ENCODE data around the gene ADRM1. TPM values are rescaled to one million over a fixed set of nuclear protein-coding genes. Genes with fewer than 3 reads are reported as not detected.

ADRM1 gene
- total RNA-seq, 4 donors from 2014 or later, result 143 to 198 (median 167) TPM

DNA sequence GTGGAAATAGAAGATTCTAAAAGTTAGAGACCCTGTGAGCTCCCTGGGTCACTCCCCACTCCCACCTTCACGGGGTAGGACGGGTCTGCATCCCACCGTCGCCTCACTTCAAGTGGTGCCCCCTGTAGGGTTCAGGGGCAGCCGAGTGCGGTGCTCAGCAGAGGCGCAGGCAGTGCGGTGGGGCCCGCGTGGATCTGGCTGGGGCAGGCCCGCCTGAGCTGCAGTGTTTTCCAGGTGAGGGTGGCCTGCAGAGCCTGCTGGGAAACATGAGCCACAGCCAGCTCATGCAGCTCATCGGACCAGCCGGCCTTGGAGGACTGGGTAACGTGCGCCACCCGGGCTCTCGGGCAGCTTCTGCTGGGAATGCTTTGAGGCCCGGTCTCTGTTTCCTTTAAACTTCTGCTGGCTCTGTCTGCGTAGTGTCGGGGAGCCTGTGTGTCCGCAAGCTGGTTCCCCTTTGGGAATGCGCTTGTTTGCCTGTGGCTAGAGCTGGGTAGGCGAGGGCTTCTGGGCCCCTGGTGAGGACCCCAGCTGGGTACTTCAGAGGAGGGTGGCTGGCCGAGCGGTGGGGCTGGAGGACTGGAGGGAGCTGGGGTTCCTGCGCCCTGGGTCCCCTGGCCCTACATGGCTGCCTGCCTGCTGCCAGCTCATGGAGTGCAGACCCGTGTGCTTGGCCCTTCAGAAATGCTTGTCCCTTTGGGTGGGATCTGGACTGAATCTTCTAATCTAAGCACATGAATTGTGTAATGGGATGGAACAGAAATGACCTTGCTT, 3.8 kb downstream of the ADRM1 start:
- H3K4me3 ChIP-seq (ENCODE audit: low read depth, poor library complexity, severe bottlenecking), result no peak overlapping the region
- DNase-seq (ENCODE audit: low spot score in 2 of 2), result no peak
- TF ChIP-seq, protein P1, sequence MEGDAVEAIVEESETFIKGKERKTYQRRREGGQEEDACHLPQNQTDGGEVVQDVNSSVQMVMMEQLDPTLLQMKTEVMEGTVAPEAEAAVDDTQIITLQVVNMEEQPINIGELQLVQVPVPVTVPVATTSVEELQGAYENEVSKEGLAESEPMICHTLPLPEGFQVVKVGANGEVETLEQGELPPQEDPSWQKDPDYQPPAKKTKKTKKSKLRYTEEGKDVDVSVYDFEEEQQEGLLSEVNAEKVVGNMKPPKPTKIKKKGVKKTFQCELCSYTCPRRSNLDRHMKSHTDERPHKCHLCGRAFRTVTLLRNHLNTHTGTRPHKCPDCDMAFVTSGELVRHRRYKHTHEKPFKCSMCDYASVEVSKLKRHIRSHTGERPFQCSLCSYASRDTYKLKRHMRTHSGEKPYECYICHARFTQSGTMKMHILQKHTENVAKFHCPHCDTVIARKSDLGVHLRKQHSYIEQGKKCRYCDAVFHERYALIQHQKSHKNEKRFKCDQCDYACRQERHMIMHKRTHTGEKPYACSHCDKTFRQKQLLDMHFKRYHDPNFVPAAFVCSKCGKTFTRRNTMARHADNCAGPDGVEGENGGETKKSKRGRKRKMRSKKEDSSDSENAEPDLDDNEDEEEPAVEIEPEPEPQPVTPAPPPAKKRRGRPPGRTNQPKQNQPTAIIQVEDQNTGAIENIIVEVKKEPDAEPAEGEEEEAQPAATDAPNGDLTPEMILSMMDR (IDR thresholded peaks at IDR 0.05), result no peak
- TF ChIP-seq POLR2A (IDR thresholded peaks at IDR 0.05), result no peak
- intact Hi-C loops (cut with DNase I; ENCODE audit: low total_unique reads), result loop anchor here (10.0 kb wide), 1 partner anchor 508 kb away; the partner anchor contains the start of gene COL9A3
- 60 to 77% methylated on average over 25 to 27 of the region's 27 CpGs for WGBS, 2 donors

DNA sequence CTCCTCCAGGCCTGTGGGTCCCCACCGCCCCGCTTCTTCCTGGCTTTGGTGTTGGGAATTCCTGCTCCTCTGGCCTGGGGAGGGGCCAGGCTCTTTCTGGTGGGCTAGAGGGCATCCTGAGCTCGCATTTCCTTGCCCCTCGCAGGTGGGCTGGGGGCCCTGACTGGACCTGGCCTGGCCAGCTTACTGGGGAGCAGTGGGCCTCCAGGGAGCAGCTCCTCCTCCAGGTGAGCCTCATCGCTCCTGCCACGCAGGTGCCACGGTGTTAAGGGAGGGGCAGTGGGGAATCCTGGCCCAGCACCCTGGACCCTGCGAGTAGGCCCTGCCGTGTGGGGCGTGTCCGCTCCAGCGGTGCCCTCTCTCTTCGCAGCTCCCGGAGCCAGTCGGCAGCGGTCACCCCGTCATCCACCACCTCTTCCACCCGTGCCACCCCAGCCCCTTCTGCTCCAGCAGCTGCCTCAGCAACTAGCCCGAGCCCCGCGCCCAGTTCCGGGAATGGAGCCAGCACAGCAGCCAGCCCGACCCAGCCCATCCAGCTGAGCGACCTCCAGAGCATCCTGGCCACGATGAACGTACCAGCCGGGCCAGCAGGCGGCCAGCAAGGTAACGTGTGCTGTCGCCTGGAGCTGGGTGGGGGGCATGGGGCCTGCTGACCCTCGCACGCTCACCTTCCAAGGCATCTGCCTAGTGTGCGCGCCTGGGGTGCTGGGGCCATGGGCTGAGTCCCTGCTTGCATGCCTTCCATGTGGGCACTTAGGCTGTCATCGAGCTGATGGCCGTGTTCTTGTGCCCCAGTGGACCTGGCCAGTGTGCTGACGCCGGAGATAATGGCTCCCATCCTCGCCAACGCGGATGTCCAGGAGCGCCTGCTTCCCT, 4.7 kb downstream of the ADRM1 start:
- intact Hi-C loops (cut with DNase I; ENCODE audit: low total_unique reads), result loop anchor here (10.0 kb wide), 1 partner anchor 507 kb away; the partner anchor contains the start of gene COL9A3

DNA sequence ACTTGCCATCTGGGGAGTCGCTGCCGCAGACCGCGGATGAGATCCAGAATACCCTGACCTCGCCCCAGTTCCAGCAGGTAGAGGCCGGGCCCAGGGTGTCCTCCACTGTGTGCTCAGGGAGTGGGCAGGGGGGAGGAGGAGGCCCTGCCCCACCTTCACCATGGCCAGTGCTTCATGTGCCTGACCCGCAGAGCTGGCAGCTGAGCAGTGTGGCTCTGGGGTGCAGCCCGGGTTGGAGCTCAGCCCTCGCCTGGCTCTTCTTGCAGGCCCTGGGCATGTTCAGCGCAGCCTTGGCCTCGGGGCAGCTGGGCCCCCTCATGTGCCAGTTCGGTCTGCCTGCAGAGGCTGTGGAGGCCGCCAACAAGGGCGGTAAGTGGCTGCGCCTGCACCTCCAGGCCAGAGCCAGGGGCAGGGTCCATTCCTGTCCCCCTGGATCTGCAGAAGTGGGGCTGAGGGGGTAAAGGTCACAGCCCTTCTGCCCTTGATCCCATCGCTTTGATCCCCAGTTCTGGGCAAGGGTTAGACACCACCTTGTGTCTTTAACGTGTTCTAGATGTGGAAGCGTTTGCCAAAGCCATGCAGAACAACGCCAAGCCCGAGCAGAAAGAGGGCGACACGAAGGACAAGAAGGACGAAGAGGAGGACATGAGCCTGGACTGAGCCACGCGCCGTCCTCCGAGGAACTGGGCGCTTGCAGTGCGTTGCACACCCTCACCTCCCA, 5.5 kb downstream of the ADRM1 start:
- TF ChIP-seq, protein P1 (IDR thresholded peaks at IDR 0.05), result no peak
- no peak for TF ChIP-seq POLR2A (IDR thresholded peaks at IDR 0.05)
- DNase-seq (ENCODE audit: low spot score in 2 of 2), result no peak
- intact Hi-C loops (cut with DNase I; ENCODE audit: low total_unique reads), result loop anchor here (10.0 kb wide), 1 partner anchor 507 kb away; the partner anchor contains the start of gene COL9A3
- H3K4me3 ChIP-seq (ENCODE audit: low read depth, poor library complexity, severe bottlenecking), result no peak overlapping the region
- 57 to 68% methylated on average over 19 to 28 of the region's 29 CpGs for WGBS, 2 donors

More for the DNA sequence above, 4.7 kb downstream of the ADRM1 start:
- DNase-seq (ENCODE audit: low spot score in 2 of 2), result no peak
- H3K4me3 ChIP-seq (ENCODE audit: low read depth, poor library complexity, severe bottlenecking), result no peak overlapping the region
- no peak for TF ChIP-seq POLR2A (IDR thresholded peaks at IDR 0.05)
- TF ChIP-seq, protein P1 (IDR thresholded peaks at IDR 0.05), result no peak
- 67 to 74% methylated on average over 30 to 35 of the region's 42 CpGs for WGBS, 2 donors

DNA sequence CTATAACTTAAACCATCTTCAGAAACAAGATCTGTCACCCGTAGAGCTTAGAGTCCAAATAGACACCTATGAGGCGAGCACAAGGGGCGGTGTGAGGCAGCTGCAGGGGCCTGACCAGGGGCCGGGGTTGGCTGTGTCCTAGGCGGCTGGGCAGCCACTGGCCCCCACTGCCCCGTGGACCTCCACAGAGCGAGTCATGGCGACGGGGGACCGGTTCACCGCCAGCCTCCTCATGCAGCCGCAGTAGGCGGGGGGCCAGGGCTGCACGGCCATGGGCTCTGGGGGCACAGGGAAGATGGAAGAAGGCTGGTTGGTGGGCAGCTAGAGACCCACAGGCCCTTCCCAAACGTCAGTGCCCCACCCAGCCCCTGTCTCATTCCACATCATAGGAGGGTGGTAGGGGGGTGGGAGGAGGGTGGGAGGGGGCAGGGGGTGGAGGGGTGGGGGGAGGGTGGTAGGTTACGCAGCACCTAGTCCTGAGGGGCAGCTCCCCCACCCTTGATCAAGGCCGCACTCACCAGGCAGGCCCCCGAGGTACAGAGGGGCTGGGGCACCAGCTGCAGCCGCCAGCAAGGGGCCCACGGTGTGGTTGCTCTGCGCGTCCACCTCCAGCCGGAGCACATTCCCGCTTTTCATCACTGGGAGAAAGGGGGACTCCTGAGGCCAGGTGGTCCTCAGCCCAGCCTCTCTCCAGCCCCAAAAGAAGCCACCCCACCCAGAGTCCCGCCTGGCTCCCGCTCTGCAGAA, 6.6 kb downstream of the ADRM1 start:
- intact Hi-C loops (cut with DNase I; ENCODE audit: low total_unique reads), result loop anchor here (10.0 kb wide), 1 partner anchor 505 kb away; the partner anchor contains the start of gene COL9A3
- 83 to 89% methylated on average over 21 to 24 of the region's 26 CpGs for WGBS, 2 donors
- no peak for DNase-seq (ENCODE audit: low spot score in 2 of 2)
- no peak overlapping the region for H3K4me3 ChIP-seq (ENCODE audit: low read depth, poor library complexity, severe bottlenecking)
- TF ChIP-seq, protein P1 (IDR thresholded peaks at IDR 0.05), result no peak
- TF ChIP-seq POLR2A (IDR thresholded peaks at IDR 0.05), result no peak
